Neural cell (in vitro differentiated cells): ENCODE data around the gene CSNK2B. TPM values are rescaled to one million over a fixed set of nuclear protein-coding genes. Genes with fewer than 3 reads are reported as not detected.

Experiments
- H2AFZ ChIP-seq: fragments of 200-600, 300-800 bp; sonication (generic), shearing (Covaris generic); 2 replicates; pipeline ENCODE4 v1.6.0; 2014; ENCODE audit warnings: low read depth, mild to moderate bottlenecking, antibody characterized with exemption, low read length, moderate library complexity
- H3F3A ChIP-seq: fragments of 200-600 bp; shearing (Covaris generic); 2 replicates; pipeline ENCODE4 v1.6.1; 2016; ENCODE audit warnings: mild to moderate bottlenecking, moderate library complexity, mixed read lengths, antibody characterized with exemption, low read length; ENCODE audit not compliant: insufficient read depth, poor library complexity, severe bottlenecking
- H3K27ac ChIP-seq: fragments of 200-600, 300-800 bp; sonication (generic), shearing (Covaris generic); 2 replicates; pipeline ENCODE4 v1.5.1; 2014; ENCODE audit warnings: mild to moderate bottlenecking, low read length, moderate library complexity
- H3K27me3 ChIP-seq: fragments of 300-800, 200-600 bp; sonication (generic), shearing (Covaris generic); 2 replicates; pipeline ENCODE4 v1.6.0; 2014; ENCODE audit warnings: mild to moderate bottlenecking, low read depth, low read length, moderate library complexity; ENCODE audit not compliant: insufficient read depth
- H3K36me3 ChIP-seq: fragments of 300-800, 200-600 bp; sonication (generic), shearing (Covaris generic); 2 replicates; pipeline ENCODE4 v1.5.1; 2014; ENCODE audit warnings: mild to moderate bottlenecking, antibody characterized with exemption, low read length, moderate library complexity; ENCODE audit not compliant: insufficient read depth
- H3K4me2 ChIP-seq: fragments of 300-800, 200-600 bp; sonication (generic), shearing (Covaris generic); 2 replicates; pipeline ENCODE4 v1.6.0; 2014; ENCODE audit warnings: mild to moderate bottlenecking, low read length
- H3K4me3 ChIP-seq: fragments of 300-800, 200-600 bp; sonication (generic), shearing (Covaris generic); 2 replicates; pipeline ENCODE4 v1.5.1; 2014; ENCODE audit warnings: mild to moderate bottlenecking, low read length, moderate library complexity
- H3K79me2 ChIP-seq: fragments of 200-600 bp; shearing (Covaris generic); replicated peaks from 2 replicates; pipeline ENCODE4 v1.6.0; 2014; ENCODE audit warnings: mild to moderate bottlenecking, low read length, moderate library complexity; ENCODE audit not compliant: insufficient read depth
- H3K9ac ChIP-seq: fragments of 300-800, 200-600 bp; sonication (generic), shearing (Covaris generic); 2 replicates; pipeline ENCODE4 v1.6.1; 2016; ENCODE audit warnings: mild to moderate bottlenecking, low read length, mixed read lengths
- H3K9me2 ChIP-seq: fragments of 200-600 bp; shearing (Covaris generic); 2 replicates; pipeline ENCODE4 v1.6.1; 2016; ENCODE audit warnings: mild to moderate bottlenecking, low read length, mixed read lengths; ENCODE audit not compliant: insufficient read depth
- H3K9me3 ChIP-seq: fragments of 200-600, 300-800 bp; sonication (generic), shearing (Covaris generic); 2 replicates; pipeline ENCODE4 v1.6.1; 2016; ENCODE audit warnings: mild to moderate bottlenecking, mixed run types, low read length, moderate library complexity, mixed read lengths
- H4K20me1 ChIP-seq: fragments of 200-600 bp; shearing (Covaris generic); 2 replicates; pipeline ENCODE4 v1.6.1; 2016; ENCODE audit warnings: mild to moderate bottlenecking, mixed run types; ENCODE audit not compliant: insufficient read depth
- EP300 ChIP-seq: fragments of 450-650 bp; conservative IDR thresholded peaks from 2 replicates; pipeline ENCODE4 v1.6.1; 2014; ENCODE audit warnings: antibody characterized with exemption, mild to moderate bottlenecking, moderate library complexity; ENCODE audit not compliant: poor library complexity, severe bottlenecking
- EZH2 ChIP-seq: fragments of 200-600, 300-800 bp; shearing (Covaris generic), sonication (generic); IDR thresholded peaks from 2 replicates; pipeline ENCODE4 v1.6.1; 2014; ENCODE audit warnings: antibody characterized with exemption, low read length, borderline replicate concordance, mild to moderate bottlenecking; ENCODE audit not compliant: insufficient read depth, poor library complexity, severe bottlenecking
- MXI1 ChIP-seq: fragments of 450-650 bp; conservative IDR thresholded peaks from 2 replicates; pipeline ENCODE4 v1.6.1; 2014; ENCODE audit warnings: antibody characterized with exemption, mild to moderate bottlenecking; ENCODE audit not compliant: poor library complexity, severe bottlenecking
- POLR2AphosphoS5 ChIP-seq: IDR thresholded peaks from 2 replicates; pipeline ENCODE4 v1.6.1; 2012
- RAD21 ChIP-seq: fragments of 450-650 bp; conservative IDR thresholded peaks from 2 replicates; pipeline ENCODE4 v1.6.1; 2014; ENCODE audit warnings: antibody characterized with exemption, mild to moderate bottlenecking, moderate library complexity
- SMC3 ChIP-seq: fragments of 450-650 bp; conservative IDR thresholded peaks from 2 replicates; pipeline ENCODE4 v1.6.1; 2014; ENCODE audit warnings: antibody characterized with exemption, mild to moderate bottlenecking, moderate library complexity; ENCODE audit not compliant: poor library complexity
- TAF1 ChIP-seq: IDR thresholded peaks from 2 replicates; pipeline ENCODE4 v1.6.1; 2012; ENCODE audit warnings: low read depth
- polyA plus RNA-seq: library from polyadenylated mRNA; depleted of rRNA; stranded (reverse); fragments of >200 nt; gene quantifications from 2 replicates; pipeline ENCODE4 v1.2.3, GENCODE V29; 2014
- TF ChIP-seq, protein P1 (sequence below): fragments of 450-650 bp; IDR thresholded peaks from 2 replicates; pipeline ENCODE4 v1.5.1; 2014; ENCODE audit warnings: antibody characterized with exemption, mild to moderate bottlenecking, moderate library complexity; ENCODE audit not compliant: poor library complexity, severe bottlenecking
- TF ChIP-seq, protein P2 (sequence below): IDR thresholded peaks from 2 replicates; pipeline ENCODE4 v1.6.1; 2012; ENCODE audit warnings: borderline replicate concordance

Gene CSNK2B
- polyA plus RNA-seq, 1 donor from 2014 or later: 135 TPM

DNA sequence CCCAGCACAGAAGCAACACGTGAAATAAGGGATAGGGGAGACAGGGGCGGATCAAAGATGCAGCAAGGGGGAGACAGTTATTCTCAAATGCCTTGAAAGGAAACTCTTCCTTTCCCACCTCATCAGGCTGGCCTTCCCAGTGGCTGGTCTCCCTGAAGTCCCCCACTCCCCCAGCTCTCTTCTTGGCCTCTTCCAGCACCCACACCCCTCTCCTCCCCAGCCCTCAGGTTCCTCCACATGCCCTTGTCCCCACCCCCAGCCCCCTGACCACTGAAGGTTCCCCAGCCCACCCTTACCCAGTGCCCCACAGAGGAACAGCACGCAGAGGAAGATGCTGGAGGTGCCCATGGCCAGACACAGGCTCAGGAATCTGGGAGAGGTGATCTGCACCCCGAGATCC is 47.6 kb downstream of the CSNK2B start:
- H3K4me2 ChIP-seq: no peak overlapping the region
- no peaks in the 10 kb centered on the region for H3K79me2 ChIP-seq
- H3K9me3 ChIP-seq: no peaks in the 10 kb centered on the region

DNA sequence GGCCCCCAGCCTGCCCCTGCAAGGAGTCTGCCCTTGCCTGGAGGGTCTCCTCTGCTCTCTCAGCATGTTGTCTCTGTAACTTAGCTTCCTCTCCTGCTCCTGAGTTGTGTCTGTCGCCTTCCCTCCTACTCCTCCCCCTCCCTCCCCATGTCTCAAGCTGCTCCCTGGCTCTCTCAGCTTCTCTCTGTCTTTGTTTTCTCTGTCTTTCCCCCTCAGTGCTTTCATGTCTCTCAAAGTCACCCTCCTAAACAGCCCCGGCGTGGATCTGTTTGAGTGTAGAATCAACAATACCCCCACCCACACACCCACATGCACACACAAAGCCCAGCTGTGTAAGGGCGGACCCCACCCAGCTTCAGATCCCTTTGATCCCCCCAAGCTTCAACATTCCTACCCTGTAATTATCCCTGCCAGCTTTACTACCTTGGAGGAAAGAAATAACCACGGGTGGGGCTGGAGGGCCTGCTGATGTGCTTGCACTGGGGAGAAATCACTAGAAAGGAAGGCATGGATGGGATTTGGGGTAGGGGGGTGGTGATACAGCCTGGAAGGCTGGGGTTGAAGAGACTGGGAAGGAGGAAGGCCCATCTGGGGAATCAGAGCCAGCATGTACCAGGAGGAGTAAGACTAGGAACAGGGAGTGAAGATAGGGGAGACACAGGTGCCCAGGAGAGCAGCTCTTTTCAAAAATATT is 48.3 kb downstream of the CSNK2B start:
- Histone ChIP-seq H3K4me3 (peak overlapping the region; percentile 23), H3K79me2 (no peaks in the 10 kb centered on the region), H3K9ac (peak overlapping the region; percentile 48), H3K9me2 (no peaks in the 10 kb centered on the region), H3F3A (no peaks in the 10 kb centered on the region), H4K20me1 (no peaks in the 10 kb centered on the region), H3K27ac (peak overlapping the region; percentile 56), H3K36me3 (no peaks in the 10 kb centered on the region), H3K4me2 (peak overlapping the region; percentile 30), H3K9me3 (no peaks in the 10 kb centered on the region), H3K27me3 (no peaks in the 10 kb centered on the region), H2AFZ (peak overlapping the region; percentile 84)
- TF ChIP-seq MXI1 (no peak), TAF1 (peak; percentile 33)

More for the DNA sequence above, 47.6 kb downstream of the CSNK2B start:
- Histone ChIP-seq H3K27ac (peak overlapping the region; percentile 12), H4K20me1 (no peaks in the 10 kb centered on the region), H2AFZ (no peak overlapping the region), H3K9ac (peak overlapping the region; percentile 48), H3K9me2 (no peaks in the 10 kb centered on the region), H3K36me3 (no peaks in the 10 kb centered on the region), H3K4me3 (peak overlapping the region; percentile 23), H3K27me3 (no peaks in the 10 kb centered on the region), H3F3A (no peaks in the 10 kb centered on the region)
- no peak for TF ChIP-seq EZH2
- TF ChIP-seq, protein P1, sequence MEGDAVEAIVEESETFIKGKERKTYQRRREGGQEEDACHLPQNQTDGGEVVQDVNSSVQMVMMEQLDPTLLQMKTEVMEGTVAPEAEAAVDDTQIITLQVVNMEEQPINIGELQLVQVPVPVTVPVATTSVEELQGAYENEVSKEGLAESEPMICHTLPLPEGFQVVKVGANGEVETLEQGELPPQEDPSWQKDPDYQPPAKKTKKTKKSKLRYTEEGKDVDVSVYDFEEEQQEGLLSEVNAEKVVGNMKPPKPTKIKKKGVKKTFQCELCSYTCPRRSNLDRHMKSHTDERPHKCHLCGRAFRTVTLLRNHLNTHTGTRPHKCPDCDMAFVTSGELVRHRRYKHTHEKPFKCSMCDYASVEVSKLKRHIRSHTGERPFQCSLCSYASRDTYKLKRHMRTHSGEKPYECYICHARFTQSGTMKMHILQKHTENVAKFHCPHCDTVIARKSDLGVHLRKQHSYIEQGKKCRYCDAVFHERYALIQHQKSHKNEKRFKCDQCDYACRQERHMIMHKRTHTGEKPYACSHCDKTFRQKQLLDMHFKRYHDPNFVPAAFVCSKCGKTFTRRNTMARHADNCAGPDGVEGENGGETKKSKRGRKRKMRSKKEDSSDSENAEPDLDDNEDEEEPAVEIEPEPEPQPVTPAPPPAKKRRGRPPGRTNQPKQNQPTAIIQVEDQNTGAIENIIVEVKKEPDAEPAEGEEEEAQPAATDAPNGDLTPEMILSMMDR: no peak
- no peak for TF ChIP-seq POLR2AphosphoS5
- no peak for TF ChIP-seq SMC3
- no peak for TF ChIP-seq EP300
- TF ChIP-seq, protein P2, sequence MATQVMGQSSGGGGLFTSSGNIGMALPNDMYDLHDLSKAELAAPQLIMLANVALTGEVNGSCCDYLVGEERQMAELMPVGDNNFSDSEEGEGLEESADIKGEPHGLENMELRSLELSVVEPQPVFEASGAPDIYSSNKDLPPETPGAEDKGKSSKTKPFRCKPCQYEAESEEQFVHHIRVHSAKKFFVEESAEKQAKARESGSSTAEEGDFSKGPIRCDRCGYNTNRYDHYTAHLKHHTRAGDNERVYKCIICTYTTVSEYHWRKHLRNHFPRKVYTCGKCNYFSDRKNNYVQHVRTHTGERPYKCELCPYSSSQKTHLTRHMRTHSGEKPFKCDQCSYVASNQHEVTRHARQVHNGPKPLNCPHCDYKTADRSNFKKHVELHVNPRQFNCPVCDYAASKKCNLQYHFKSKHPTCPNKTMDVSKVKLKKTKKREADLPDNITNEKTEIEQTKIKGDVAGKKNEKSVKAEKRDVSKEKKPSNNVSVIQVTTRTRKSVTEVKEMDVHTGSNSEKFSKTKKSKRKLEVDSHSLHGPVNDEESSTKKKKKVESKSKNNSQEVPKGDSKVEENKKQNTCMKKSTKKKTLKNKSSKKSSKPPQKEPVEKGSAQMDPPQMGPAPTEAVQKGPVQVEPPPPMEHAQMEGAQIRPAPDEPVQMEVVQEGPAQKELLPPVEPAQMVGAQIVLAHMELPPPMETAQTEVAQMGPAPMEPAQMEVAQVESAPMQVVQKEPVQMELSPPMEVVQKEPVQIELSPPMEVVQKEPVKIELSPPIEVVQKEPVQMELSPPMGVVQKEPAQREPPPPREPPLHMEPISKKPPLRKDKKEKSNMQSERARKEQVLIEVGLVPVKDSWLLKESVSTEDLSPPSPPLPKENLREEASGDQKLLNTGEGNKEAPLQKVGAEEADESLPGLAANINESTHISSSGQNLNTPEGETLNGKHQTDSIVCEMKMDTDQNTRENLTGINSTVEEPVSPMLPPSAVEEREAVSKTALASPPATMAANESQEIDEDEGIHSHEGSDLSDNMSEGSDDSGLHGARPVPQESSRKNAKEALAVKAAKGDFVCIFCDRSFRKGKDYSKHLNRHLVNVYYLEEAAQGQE: no peak
- TF ChIP-seq TAF1: no peak
- TF ChIP-seq MXI1: no peak
- no peak for TF ChIP-seq RAD21
